Right lobe of liver (tissue), 4 donors: ENCODE data around the gene TELO2.

Experiments
- CTCF ChIP-seq, 4 donors: fragments of 200-600 bp in 3 of 4; fragments of 450-650 bp in 1 of 4; IDR thresholded peaks; one replicate each; pipeline versions ENCODE4 v1.5.1 to v1.8.0; 2016 to 2022; ENCODE audit warnings: antibody characterized with exemption in 4 of 4, mild to moderate bottlenecking in 2 of 4
- POLR2A ChIP-seq: fragments of 450-650 bp; IDR thresholded peaks from one replicate; pipeline ENCODE4 v1.6.1; 2017; ENCODE audit warnings: antibody characterized with exemption, mild to moderate bottlenecking
- donor health status: DM: no; HTN: no; CAD: no.
- donor health status: DM: no; HTN: no; CAD: no.
- donor health status: DM: no; HTN: yes; CAD: no.

GRCh38 chr16:1468426-1468810 lies 24.7 kb upstream of the TELO2 start:
- TF ChIP-seq CTCF (IDR thresholded peaks at IDR 0.05) (no peak), POLR2A (no peak)
